Measurements from ENCODE around the gene ACVR1B.

- no peak for TF ChIP-seq POLR2A (IDR thresholded peaks at IDR 0.05)
- no peak for TF ChIP-seq CTCF (IDR thresholded peaks at IDR 0.05)
Observed at GRCh38 chr12:51925346-51926063, 26.0 kb upstream of the ACVR1B start.

All from vagina (tissue), 2 donors.